T-cell (primary cell): ENCODE measurements around the gene LRRC4B. TPM values are rescaled to one million over a fixed set of nuclear protein-coding genes. Genes with fewer than 3 reads are reported as not detected.

ENCODE experiments used
- ATAC-seq, 4 experiments: fragments of 200-7000 bp in 3 of 4; fragments of 150-1000 bp in 1 of 4; cut with Tn5 transposase; replicated peaks in 1 of 4; 1 replicate in 3 of 4; 2 replicates in 1 of 4; pipeline ENCODE4 v1.10.0; 2021; ENCODE audit warnings: moderate library complexity in 3 of 4, mild to moderate bottlenecking in 2 of 4, moderate number of reproducible peaks in 1 of 4
- CTCF ChIA-PET, 2 donors: fragments of 300-600 bp; sonication (Branson Sonifier 250); formaldehyde crosslinking; loops; one replicate each; lab custom pipeline; 2022; ENCODE audit warnings: antibody characterized with exemption in 2 of 2; lab: Charles Lee
- POLR2A ChIA-PET, 2 donors: fragments of 300-600 bp; sonication (Branson Sonifier 250); formaldehyde crosslinking; loops; one replicate each; lab custom pipeline; 2022; ENCODE audit warnings: antibody characterized with exemption in 2 of 2; lab: Charles Lee
- DNase-seq, 35 experiments: peaks; one replicate each; pipeline versions ENCODE4 v3.0.0 to v3.0.0-alpha.2; 2013 to 2023
- H3K27ac ChIP-seq: one replicate; pipeline ENCODE4 v1.5.1; 2013; ENCODE audit warnings: low read length
- H3K27me3 ChIP-seq, 2 experiments: replicated peaks in 1 of 2; 1 replicate in 1 of 2; 2 replicates in 1 of 2; pipeline versions ENCODE4 v1.6.1 to v1.7.0; 2013; ENCODE audit warnings: low read length in 1 of 2, mixed read lengths in 1 of 2; ENCODE audit not compliant: control insufficient read depth in 2 of 2, insufficient read depth in 2 of 2; ENCODE audit errors: extremely low read depth in 1 of 2
- H3K36me3 ChIP-seq, 2 donors: 1 replicate in 1 of 2; 2 replicates in 1 of 2; pipeline versions ENCODE4 v1.6.1 to v1.7.0; 2013; ENCODE audit warnings: low read length in 1 of 2; ENCODE audit not compliant: control insufficient read depth in 2 of 2, insufficient read depth in 1 of 2; ENCODE audit errors: extremely low read depth in 1 of 2
- H3K4me1 ChIP-seq, 2 experiments: 1 replicate in 1 of 2; 2 replicates in 1 of 2; pipeline versions ENCODE4 v1.6.1 to v1.7.0; 2013; ENCODE audit warnings: low read length in 2 of 2, mixed read lengths in 1 of 2; ENCODE audit not compliant: insufficient read depth in 2 of 2, control insufficient read depth in 1 of 2; ENCODE audit errors: extremely low read depth in 1 of 2
- H3K4me3 ChIP-seq, 2 donors: 1 replicate in 1 of 2; 2 replicates in 1 of 2; pipeline versions ENCODE4 v1.5.1 to v1.7.0; 2013; ENCODE audit warnings: mild to moderate bottlenecking in 2 of 2, low read length in 1 of 2, moderate library complexity in 1 of 2; ENCODE audit not compliant: control insufficient read depth in 1 of 2; ENCODE audit errors: extremely low read depth in 1 of 2
- H3K9me3 ChIP-seq: 2 replicates; pipeline ENCODE4 v1.7.0; 2013
- H3K27ac Mint-ChIP-seq, 2 donors: one replicate each; pipeline ENCODE4 v1.8.0; 2020 to 2021; ENCODE audit warnings: mild to moderate bottlenecking in 2 of 2, mixed read lengths in 2 of 2
- H3K27me3 Mint-ChIP-seq, 2 donors: one replicate each; pipeline ENCODE4 v1.8.0; 2021 to 2022; ENCODE audit warnings: mixed read lengths in 2 of 2
- H3K36me3 Mint-ChIP-seq: one replicate; pipeline ENCODE4 v1.8.0; 2021; ENCODE audit warnings: mixed read lengths
- H3K4me1 Mint-ChIP-seq, 3 donors: one replicate each; pipeline ENCODE4 v1.8.0; 2020 to 2022; ENCODE audit warnings: mixed read lengths in 3 of 3, mild to moderate bottlenecking in 1 of 3
- H3K4me3 Mint-ChIP-seq, 3 donors: one replicate each; pipeline ENCODE4 v1.8.0; 2020 to 2022; ENCODE audit warnings: mild to moderate bottlenecking in 3 of 3, mixed read lengths in 3 of 3, moderate library complexity in 3 of 3
- H3K9me3 Mint-ChIP-seq, 3 donors: one replicate each; pipeline ENCODE4 v1.8.0; 2020 to 2022; ENCODE audit warnings: mixed read lengths in 3 of 3
- WGBS: methylation state at CpG from one replicate; pipeline ENCODE4 v1.1.5; 2013; ENCODE audit warnings: missing lambda C conversion rate; ENCODE audit not compliant: insufficient coverage; 5-methylcytosine and 5-hydroxymethylcytosine counted together
- total RNA-seq, 35 experiments: library from RNA in 6 of 35; stranded (reverse) in 6 of 35; fragments of 120-200 nt in 1 of 35; gene quantifications; one replicate each; pipeline versions ENCODE4 v1.2.1 to v1.2.4 and lab custom pipeline; 2013 to 2026

LRRC4B gene
- total RNA-seq, 5 donors from 2014 or later (not counting 1 experiment from before 2014, with no cell fraction given), result not detected

- ATAC-seq (no peak), DNase-seq (no peak)
- Mint-ChIP-seq H3K4me3 (peak overlapping the region in 1 of 3 donors; percentile 61), H3K27ac (no peak overlapping the region), H3K4me1 (peaks cover 23 to 54% (median 39%) of the 10 kb centered on the region in 3 donors), H3K9me3 (no peaks in the 10 kb centered on the region), H3K27me3 (no peaks in the 10 kb centered on the region), H3K36me3 (peaks cover 4% of the 10 kb centered on the region)
- Histone ChIP-seq H3K27ac (no peak overlapping the region), H3K4me3 (no peak overlapping the region), H3K4me1 (peaks cover 6 to 25% of the 10 kb centered on the region in 2 experiments), H3K27me3 (no peaks in the 10 kb centered on the region), H3K36me3 (no peaks in the 10 kb centered on the region), H3K9me3 (no peaks in the 10 kb centered on the region)
- ChIA-PET POLR2A (no interaction called here), CTCF (no interaction called here)
- WGBS, result 80% methylated on average over 17 of the region's 26 CpGs
Observed at GRCh38 chr19:50490991-50491472, 77.2 kb downstream of the LRRC4B start.

- Mint-ChIP-seq H3K27me3 (no peaks in the 10 kb centered on the region), H3K27ac (no peak overlapping the region), H3K4me1 (peaks cover 23 to 59% (median 39%) of the 10 kb centered on the region in 3 donors), H3K36me3 (peaks cover 7% of the 10 kb centered on the region), H3K9me3 (no peaks in the 10 kb centered on the region), H3K4me3 (peak overlapping the region in 1 of 3 donors; percentile 44)
- ChIA-PET CTCF (no interaction called here), POLR2A (no interaction called here)
- Histone ChIP-seq H3K36me3 (no peaks in the 10 kb centered on the region), H3K27me3 (no peaks in the 10 kb centered on the region), H3K27ac (no peak overlapping the region), H3K4me1 (peaks cover 6 to 25% of the 10 kb centered on the region in 2 experiments), H3K4me3 (no peak overlapping the region), H3K9me3 (no peaks in the 10 kb centered on the region)
- no peak for ATAC-seq
- 95% methylated on average over 10 of the region's 18 CpGs for WGBS
- no peak for DNase-seq
Observed at GRCh38 chr19:50490411-50490811, 77.8 kb downstream of the LRRC4B start.

- Mint-ChIP-seq H3K4me3 (no peak overlapping the region), H3K4me1 (peaks cover 23 to 61% (median 39%) of the 10 kb centered on the region in 3 donors), H3K36me3 (peaks cover 9% of the 10 kb centered on the region), H3K9me3 (no peaks in the 10 kb centered on the region), H3K27ac (no peak overlapping the region), H3K27me3 (no peaks in the 10 kb centered on the region)
- Histone ChIP-seq H3K27ac (no peak overlapping the region), H3K27me3 (no peaks in the 10 kb centered on the region), H3K4me1 (peaks cover 6 to 25% of the 10 kb centered on the region in 2 experiments), H3K4me3 (no peak overlapping the region), H3K9me3 (no peaks in the 10 kb centered on the region), H3K36me3 (peaks cover 0 to 5% of the 10 kb centered on the region in 2 donors)
- ChIA-PET CTCF (no interaction called here), POLR2A (no interaction called here)
- DNase-seq (no peak), ATAC-seq (no peak)
- 84% methylated on average over 17 of the region's 24 CpGs for WGBS
Observed at GRCh38 chr19:50489461-50490011, 78.7 kb downstream of the LRRC4B start.

- 51% methylated on average over 13 of the region's 13 CpGs for WGBS
- H3K9me3 Mint-ChIP-seq, result no peaks in the 10 kb centered on the region
- ATAC-seq (no peak), DNase-seq (no peak)
- H3K27ac Mint-ChIP-seq, result no peak overlapping the region
- POLR2A ChIA-PET, result interaction anchor here in 1 of 2 donors (0.6 kb wide), 1 partner anchor 21 kb away, joined by 5 read pairs; no protein-coding TSS in a partner anchor
- H3K27ac ChIP-seq, result no peak overlapping the region
- H3K27me3 Mint-ChIP-seq, result no peaks in the 10 kb centered on the region
- H3K4me1 ChIP-seq, result peaks cover 6 to 25% of the 10 kb centered on the region in 2 experiments
- no peak overlapping the region for H3K4me3 ChIP-seq
- no peaks in the 10 kb centered on the region for H3K9me3 ChIP-seq
- CTCF ChIA-PET, result no interaction called here
- H3K4me1 Mint-ChIP-seq, result peaks cover 23 to 61% (median 39%) of the 10 kb centered on the region in 3 donors
- H3K36me3 Mint-ChIP-seq, result peaks cover 9% of the 10 kb centered on the region
- no peak overlapping the region for H3K4me3 Mint-ChIP-seq
- no peaks in the 10 kb centered on the region for H3K27me3 ChIP-seq
- H3K36me3 ChIP-seq, result peaks cover 0 to 12% of the 10 kb centered on the region in 2 donors
Observed at GRCh38 chr19:50488389-50489194, 79.6 kb downstream of the LRRC4B start.

- peaks cover 15% of the 10 kb centered on the region for H3K36me3 Mint-ChIP-seq
- Histone ChIP-seq H3K27me3 (no peaks in the 10 kb centered on the region), H3K4me3 (no peak overlapping the region), H3K4me1 (peaks cover 4 to 17% of the 10 kb centered on the region in 2 experiments), H3K9me3 (no peaks in the 10 kb centered on the region), H3K27ac (no peak overlapping the region), H3K36me3 (peaks cover 0 to 24% of the 10 kb centered on the region in 2 donors)
- no peaks in the 10 kb centered on the region for H3K9me3 Mint-ChIP-seq
- peaks cover 18 to 55% (median 33%) of the 10 kb centered on the region in 3 donors for H3K4me1 Mint-ChIP-seq
- ChIA-PET POLR2A (no interaction called here), CTCF (no interaction called here)
- H3K27me3 Mint-ChIP-seq, result no peaks in the 10 kb centered on the region
- 83% methylated on average over 16 of the region's 18 CpGs for WGBS
- H3K27ac Mint-ChIP-seq, result no peak overlapping the region
- no peak overlapping the region for H3K4me3 Mint-ChIP-seq
- ATAC-seq (peak in 1 of 4 experiments; percentile 32), DNase-seq (peak in 28 of 35 experiments; percentile 14 to 68 (median 41))
Observed at GRCh38 chr19:50486823-50487515, 81.3 kb downstream of the LRRC4B start.

- Mint-ChIP-seq H3K36me3 (peaks cover 17% of the 10 kb centered on the region), H3K9me3 (no peaks in the 10 kb centered on the region), H3K27me3 (no peaks in the 10 kb centered on the region), H3K4me1 (peaks cover 4 to 40% (median 21%) of the 10 kb centered on the region in 3 donors), H3K27ac (no peak overlapping the region), H3K4me3 (no peak overlapping the region)
- Histone ChIP-seq H3K4me3 (no peak overlapping the region), H3K9me3 (no peaks in the 10 kb centered on the region), H3K4me1 (peaks cover 0 to 6% of the 10 kb centered on the region in 2 experiments), H3K27me3 (no peaks in the 10 kb centered on the region), H3K27ac (no peak overlapping the region), H3K36me3 (peaks cover 5 to 40% of the 10 kb centered on the region in 2 donors)
- DNase-seq, result no peak
- CTCF ChIA-PET, result no interaction called here
- WGBS, result 95% methylated on average over 10 of the region's 10 CpGs
- ATAC-seq, result no peak
- POLR2A ChIA-PET, result no interaction called here
Observed at GRCh38 chr19:50485284-50485955, 82.8 kb downstream of the LRRC4B start.
